Ramos (cell line): ENCODE results near the gene RASGRP4.
"Not testable (repeated sequence)": the region's sequence is repeated elsewhere in the genome, so short reads cannot be mapped to it uniquely, and the experiment has no call there.

ENCODE experiments used
- in situ Hi-C: fragments of 300-500 bp; cut with MboI; formaldehyde crosslinking; loops from one replicate; pipeline ENCODE4 v1.14.3; 2022; ENCODE audit warnings: low sequenced_read_pairs; ENCODE audit not compliant: unreplicated experiment

Gene RASGRP4

DNA sequence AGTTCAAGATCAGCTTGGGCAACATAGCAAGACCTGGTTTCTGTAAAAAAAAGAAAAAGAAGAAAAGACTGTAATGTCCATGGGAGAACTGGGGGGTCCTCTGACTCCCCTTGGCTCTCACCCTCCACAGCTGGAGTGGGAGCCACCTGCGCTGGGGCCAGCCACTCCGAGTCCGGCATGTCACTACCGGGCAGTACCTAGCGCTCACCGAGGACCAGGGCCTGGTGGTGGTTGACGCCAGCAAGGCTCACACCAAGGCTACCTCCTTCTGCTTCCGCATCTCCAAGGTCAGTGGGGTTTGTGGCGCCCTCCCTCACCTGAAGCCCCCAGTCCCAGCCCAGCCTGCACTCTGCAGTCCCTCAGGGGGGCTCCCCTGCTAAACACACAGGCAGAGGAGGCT, 22.2 kb upstream of the RASGRP4 start:
- in situ Hi-C loops: no loop called here

DNA sequence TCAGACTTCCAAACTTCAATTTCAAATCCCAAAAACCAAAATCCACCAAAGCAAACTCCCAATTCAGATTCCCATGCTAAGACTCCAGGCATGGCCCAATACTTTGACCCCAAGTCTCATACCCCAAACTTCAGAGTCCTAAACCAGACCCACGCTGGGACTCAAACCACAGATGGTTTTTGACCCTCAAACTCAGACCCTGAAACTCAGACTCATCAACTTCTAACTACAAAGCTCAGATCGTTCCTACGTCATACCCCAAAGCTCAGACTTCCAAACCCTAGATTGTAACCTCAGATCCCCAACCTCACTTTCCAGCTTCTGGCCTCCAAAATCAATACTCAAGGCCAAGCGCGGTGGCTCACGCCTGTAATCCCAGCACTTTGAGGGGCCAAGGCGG, 19.3 kb upstream of the RASGRP4 start:
- in situ Hi-C loops: no loop called here

DNA sequence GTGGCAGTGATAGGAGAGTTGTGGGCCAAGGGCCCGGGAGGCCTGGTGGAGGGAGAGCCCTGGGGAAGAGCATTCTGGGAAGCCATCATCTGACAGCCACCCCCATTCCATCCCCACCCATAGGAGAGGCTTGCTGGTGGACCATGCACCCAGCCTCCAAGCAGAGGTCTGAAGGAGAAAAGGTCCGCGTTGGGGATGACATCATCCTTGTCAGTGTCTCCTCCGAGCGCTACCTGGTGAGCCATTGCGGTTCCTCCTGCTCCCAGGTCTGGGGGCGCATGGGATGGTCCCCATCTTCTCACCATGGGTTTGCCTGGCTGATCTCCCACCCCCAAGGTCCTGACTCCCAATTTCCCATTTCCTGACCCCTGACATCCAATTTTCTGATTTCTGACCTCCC, 18.0 kb upstream of the RASGRP4 start:
- in situ Hi-C loops: no loop called here

DNA sequence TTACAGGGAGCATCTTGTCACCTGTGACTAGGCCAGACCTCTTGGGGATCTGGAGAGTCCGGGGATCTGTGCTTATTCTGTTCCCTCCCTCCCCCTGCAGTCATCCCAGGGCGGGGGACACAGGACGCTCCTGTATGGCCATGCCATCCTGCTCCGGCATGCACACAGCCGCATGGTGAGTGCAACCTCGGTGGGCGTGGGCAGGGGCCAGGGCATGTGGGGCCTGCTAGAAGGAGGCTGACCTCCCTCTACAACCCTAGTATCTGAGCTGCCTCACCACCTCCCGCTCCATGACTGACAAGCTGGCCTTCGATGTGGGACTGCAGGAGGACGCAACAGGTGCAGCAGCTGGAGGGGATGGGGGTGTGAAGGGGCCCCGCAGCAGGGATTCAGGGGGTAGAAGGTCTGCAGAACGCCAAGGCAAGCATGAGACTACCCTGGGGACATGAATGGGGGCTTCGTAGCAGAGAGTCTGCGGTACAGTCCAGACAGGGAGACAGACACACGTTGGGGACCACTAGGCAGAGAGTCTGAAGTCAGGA, 17.5 kb upstream of the RASGRP4 start:
- in situ Hi-C loops: no loop called here

DNA sequence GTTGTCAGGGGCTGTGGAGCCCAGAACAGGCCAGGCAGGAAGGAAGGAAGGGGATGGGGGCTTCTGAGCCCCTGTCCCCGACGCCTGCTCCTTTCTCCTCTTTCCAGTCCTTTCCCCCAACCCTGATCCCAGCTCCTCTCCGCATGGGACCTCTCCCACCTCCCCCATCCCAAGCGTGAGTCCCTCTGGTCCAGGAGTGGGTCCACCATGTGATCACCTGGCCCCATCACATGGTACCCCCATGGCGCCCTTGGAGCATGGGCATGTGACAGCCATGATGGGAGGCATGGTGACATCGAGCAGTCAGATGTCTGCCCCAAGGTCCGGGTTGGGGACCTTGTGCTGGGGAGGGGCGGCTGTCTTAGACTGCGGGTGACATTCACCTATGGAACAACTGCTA, 16.7 kb upstream of the RASGRP4 start:
- in situ Hi-C loops: no loop called here

DNA sequence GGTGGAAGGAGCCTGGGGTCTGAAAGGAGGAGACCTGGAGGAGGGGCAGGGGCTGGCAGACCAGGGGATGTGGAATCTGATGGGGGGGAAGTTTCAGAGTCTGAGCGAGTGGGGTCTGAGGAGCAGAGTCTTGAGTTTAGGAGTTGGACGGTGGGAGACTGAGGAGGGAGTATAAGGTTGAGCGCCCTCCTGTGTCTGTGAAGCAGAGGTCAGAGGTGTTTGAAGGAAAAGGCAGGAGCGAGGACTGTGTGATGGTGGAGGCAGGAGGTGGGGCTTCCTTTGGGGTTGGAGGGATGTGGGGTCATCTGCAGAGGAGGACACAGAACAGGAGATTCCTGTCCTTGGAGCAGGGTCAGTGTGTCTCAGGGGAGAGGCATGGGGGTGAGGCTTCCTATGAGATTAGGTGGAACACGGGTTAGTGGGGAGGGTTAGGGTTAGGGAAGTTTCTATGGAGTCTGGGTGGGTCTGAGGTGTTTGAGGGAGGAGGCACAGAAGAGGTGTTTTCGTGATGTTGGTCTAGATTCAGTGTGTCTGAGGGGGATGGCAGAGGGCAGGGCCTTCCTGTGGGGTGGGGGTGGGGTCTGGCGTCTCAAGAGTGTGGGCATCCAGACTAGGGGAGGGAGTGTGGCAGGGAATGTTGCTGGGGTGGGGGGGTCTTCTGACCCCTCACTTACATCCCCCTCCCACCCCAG, 15.8 kb upstream of the RASGRP4 start:
- in situ Hi-C loops: no loop called here

DNA sequence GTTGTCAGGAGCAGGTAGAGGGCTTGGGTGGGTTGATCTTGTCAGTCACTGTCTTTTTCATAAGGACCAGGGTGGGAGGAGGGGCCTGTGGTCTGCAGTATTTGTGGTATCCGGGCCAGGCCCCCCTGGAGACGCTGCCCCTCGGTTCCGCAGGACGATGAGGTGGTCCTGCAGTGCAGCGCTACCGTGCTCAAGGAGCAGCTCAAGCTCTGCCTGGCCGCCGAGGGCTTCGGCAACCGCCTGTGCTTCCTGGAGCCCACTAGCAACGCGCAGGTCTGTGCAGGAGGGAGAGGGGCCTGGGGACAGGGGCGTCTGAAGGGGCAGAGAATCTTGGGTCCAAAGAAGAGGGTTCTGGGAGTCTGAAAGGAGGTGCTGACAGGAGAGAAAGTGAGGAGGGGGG, 14.6 kb upstream of the RASGRP4 start:
- in situ Hi-C loops: no loop called here

DNA sequence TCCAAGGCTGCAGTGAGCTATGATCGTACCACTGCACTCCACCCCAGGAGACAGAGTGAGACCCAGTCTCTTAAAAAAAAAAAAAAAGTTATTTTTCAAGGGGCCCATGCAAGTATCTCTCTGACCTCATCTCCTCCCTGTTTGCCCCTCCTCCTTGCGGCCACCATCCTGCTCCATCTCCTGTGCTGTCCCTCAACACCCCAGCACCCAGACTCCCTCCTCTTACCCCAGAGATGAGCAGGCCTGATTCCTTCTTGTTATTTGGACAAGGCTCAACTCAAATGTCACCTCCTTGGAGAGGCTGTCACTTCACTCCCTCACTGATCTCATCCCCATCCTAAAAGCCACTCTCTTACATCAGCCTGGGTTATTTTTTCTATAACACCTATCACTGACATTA, 11.9 kb upstream of the RASGRP4 start:
- in situ Hi-C loops: no loop called here

DNA sequence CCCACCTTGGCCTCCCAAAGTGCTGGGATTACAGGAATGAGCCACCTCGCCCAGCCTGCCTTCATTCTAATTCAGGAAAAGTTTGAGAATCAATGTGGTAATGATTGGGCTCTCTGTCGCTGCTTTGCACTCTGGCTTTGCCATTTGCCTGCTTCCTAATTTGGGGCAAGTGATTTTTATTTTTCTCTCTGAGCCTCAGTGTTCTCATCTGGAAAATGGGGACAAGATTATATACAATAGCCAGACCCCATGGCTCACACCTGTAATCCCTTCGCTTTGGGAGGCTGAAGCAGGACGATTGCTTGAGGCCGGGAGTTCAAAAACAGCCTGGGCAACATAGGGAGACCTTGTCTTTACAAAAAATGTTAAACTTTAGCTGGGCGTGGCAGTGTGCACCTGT, 11.3 kb upstream of the RASGRP4 start:
- in situ Hi-C loops: no loop called here

DNA sequence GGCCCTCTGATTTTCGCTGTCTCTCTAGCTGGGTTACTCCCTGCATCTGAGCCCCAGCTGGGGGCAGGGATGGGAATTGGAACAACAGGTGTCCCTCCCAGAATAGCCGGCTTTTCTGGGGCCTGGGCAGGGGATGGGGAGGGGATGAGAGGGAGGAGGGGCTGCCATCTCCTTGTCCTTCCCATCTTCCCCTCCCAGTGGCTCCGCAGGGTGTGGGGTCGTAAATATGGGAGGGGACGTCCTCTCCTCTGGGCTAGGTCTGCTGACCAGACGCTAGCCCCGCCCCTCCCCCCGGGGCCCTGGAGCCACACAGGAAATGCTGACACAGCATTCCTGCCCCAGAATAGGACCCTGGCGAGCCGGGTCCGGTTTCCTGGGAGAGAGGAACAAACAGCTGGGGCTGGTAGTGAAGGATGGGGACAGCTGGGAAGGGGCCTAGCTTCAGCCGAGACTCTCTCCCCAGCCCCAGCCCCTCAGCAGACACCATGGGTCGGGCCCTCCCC, 8.6 kb upstream of the RASGRP4 start:
- in situ Hi-C loops: no loop called here

DNA sequence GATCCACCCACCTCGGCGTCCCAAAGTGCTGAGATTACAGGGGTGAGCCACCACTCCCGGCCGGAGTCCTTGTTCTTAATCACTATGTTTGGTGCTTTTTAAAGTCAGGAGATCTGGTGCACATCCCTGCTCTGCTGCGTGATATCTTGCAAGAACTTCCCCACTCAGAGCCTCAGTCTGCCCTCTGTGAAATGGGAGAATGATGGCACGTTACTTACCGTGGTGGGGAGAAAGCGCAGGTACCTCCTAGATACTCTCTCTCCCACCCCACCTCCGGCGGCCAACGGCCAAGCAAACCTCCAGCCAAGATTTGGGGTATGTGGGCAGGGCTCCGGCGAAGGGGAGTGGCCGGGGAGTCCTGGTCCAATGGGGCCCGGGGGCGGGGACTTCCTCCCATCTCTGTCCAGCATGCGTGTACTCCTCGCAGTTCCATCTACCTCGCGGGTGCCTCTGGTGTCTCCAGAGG, 7.3 kb upstream of the RASGRP4 start, which contains the start of gene RYR1:
Gene RYR1, plus strand, starts transcription at position 424 of the 466 bp plus-strand sequence. CDS start 139 bp downstream, outside the sequence.
- in situ Hi-C loops: no loop called here

DNA sequence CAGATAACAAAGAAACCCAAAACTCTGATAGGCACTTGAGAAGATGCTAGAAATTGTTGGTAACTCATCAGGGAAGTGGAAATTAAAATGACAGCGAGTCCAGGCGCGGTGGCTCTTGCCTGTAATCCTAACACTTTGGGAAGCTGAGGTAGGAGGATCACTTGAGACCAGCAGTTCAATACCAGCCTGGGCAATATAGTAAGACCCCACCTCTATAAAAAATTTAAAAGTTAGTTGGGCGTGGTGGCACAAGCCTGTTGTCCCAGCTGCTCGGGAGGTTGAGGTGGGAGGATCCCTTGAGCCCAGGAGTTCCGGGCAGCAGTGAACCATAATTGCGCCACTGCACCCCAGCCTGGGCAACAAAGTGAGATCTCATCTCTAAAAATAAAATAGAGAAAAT, 4.9 kb upstream of the RASGRP4 start:
- in situ Hi-C loops: no loop called here

DNA sequence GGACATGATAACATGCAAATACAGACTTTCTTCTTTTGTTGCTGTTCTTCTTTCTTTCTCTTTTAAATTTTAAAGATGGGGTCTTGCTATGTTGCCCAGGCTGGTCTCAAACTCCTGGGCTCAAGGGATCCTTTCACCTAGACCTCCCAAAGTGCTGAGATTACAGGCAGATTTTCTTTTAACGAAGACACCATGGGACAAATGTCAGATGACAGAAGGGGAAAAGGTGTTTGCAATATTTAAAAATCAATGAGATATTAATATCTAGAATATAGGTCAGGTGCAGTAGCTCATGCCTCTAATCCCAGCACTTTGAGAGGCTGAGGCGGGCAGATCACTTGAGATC, 3.8 kb upstream of the RASGRP4 start:
- in situ Hi-C loops: no loop called here

DNA sequence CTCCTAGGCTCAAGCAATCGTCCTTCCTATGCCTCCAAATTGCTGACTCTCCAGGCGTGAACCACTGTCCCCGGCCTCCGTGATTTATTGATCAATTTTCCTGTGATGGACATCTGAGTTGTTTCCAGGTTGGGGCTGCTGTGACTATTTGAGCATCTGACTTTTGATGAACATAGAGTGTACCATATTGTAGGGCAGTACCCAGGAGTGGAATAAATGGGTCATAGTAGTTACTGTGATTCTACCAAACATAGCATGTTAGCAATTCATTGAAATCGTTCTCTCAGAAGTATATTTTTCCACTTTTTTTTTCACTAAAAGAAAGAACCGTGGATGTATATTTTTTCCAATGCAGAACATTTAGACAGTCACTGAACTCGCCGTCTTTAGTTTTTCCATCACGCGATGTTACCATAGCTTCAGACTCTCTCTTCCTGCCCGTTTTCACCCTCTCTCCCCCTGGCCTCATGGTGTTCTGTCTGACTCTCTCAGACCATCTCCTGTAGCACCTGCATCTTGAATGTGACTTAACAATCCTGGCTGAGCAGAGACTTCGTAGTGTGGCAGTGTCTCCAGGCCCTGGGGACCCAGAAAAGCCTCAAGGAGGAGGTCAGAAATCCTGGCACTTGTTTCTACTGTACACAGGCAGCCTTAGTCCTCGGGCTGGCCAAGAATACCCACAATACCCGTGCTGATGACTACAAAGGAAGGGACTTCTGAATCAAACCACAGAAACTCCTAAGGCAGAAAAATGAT, 3.2 kb upstream of the RASGRP4 start:
- in situ Hi-C loops: no loop called here

DNA sequence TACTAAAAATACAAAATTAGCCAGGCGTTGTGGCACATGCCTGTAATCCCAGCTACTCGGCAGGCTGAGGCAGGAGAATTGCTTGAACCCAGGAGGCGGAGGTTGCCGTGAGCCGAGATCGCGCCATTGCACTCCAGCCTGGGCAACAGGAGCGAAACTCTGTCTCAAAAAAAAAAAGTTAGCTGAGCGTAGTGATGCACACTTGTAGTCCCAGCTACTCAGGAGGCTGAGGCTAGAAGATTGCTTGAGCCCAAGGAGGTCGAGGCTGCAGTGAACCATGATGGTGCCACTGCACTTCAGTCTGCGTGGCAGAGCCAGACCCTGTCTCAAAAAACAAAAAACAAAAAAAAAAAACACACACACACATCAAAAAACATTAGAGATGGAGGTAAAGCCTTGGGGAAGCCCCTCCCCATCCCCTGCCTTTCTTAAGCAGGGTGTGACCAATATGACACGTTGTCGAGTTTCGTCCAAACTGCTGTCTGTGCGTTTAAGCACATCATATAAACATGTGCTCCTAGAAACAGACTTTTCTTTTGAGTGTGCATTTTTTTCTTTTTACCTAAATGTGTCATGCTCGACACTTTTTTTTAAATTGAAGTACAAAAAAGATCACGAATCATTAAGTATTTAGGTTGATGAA, 1.1 kb upstream of the RASGRP4 start:
- in situ Hi-C loops: not testable (repeated sequence)

DNA sequence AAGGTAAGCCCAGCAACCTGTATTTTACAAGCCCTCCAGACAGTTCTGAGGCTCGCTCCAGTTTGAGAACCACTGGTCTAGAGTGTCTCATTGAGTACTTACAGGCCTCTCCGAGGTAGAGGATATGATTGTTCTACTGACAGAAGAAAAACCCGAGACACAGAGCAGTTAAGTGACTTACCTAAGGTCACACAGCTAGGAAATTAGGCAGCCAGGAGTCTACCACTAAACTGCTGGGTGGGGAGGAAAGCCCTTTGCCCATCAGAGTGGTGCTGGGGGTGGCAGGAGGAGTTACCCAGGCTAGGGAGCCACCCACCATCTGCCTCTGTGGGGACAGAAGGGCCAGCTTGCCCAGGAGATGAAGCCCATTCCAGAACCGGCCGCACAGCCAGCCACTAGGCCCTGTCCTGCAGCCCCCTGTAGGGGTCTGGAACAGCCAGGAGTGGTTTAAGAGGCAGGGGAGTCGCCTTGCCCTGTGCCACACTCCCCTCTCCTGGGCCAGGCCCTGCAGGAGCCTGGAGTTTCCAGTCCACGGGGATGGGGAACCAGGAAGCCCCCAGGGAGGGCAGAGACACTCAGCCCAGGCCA, 703 bp downstream of the RASGRP4 start:
- in situ Hi-C loops: no loop called here

DNA sequence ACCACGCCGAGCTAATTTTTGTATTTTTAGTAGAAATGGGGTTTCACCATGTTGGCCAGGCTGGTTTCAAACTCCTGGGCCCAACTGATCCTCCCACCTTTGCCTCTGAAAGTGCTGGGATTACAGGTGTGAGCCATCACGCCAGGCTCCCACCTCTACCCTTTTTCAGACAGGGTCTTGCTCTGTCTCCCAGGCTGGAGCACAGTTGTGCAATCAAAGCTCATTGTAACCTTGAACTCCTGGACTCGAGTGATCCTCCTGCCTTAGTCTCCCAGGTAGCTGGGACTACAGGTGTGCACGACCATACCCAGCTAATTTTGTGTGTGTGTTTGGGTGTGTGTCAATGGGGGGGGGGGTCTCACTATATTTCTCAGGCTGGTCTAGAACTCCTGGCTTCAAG, 1.7 kb downstream of the RASGRP4 start:
- in situ Hi-C loops: loop anchor here (25.0 kb wide), 1 partner anchor 513 kb away; the partner anchor contains the start of genes MRPS12 and SARS2

DNA sequence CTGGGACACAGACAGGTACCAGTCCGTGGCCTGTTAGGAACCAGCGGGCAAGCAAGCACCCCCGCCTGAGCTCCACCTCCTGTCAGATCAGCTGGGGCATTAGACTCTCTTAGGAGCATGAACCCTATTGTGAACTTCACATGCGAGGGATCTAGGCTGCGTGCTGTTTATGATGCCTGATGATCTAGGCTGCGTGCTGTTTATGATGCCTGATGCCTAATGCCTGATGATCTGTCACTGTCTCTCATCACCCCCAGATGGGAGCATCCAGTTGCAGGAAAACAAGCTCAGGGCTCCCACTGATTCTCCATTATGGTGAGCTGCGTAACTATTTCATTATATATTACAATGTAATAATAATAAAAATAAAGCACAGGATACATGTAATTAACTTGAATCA, 3.6 kb downstream of the RASGRP4 start:
- in situ Hi-C loops: loop anchor here (25.0 kb wide), 1 partner anchor 515 kb away; the partner anchor contains the start of genes MRPS12 and SARS2

DNA sequence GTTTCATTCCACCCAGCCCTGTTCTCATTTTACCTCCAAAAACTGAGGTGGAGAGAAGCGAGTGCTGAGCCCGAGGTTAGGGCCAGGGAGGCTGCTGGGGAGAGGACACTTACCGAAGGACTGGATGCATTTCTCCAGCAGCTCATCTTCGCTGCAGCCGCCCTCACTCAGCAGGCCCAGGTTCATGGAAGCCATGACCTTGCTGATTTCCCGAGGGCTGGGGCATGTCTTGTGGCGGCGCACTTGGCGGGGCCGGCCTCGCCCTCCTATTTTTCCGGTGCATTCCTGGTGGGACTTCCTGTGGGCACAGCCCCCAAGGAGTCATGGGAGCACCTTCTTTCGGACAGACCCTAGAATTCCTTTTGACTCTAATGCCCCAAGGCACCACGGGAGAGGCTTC, 4.2 kb downstream of the RASGRP4 start:
- in situ Hi-C loops: loop anchor here (25.0 kb wide), 1 partner anchor 515 kb away; the partner anchor contains the start of genes MRPS12 and SARS2

DNA sequence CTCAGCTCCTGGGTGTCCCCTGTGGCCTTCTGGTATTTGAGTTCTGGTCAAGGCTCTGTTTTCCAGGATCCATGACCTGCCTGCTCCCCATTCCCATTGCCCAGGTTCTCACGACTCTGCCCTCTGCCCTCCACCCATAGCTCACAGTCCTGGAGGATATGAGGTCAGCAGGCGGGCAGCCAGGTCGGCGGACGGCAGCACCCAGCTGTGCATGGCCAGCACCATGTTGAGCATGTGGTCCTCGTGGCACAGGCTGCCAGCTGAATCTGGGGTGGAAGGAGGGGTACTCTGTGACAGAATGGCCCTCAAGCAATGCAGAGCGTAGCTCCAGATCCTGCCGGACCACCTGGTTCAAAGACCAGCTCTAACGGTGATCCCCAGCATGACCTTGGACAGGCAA, 5.1 kb downstream of the RASGRP4 start:
- in situ Hi-C loops: loop anchor here (25.0 kb wide), 1 partner anchor 516 kb away; the partner anchor contains the start of genes MRPS12 and SARS2
